Smooth muscle cell (in vitro differentiated cells): ENCODE measurements around the gene HNRNPDL. TPM values are rescaled to one million over a fixed set of nuclear protein-coding genes. Genes with fewer than 3 reads are reported as not detected.

Experiments used
- DNase-seq: peaks from one replicate; lab custom pipeline; 2025; ENCODE audit not compliant: unreplicated experiment; lab: John Stamatoyannopoulos, UW
- H2AFZ ChIP-seq: fragments of 200-600 bp; sonication (generic); 2 replicates; pipeline ENCODE4 v1.6.0; 2016; ENCODE audit warnings: antibody characterized with exemption, low read depth, mild to moderate bottlenecking
- H3F3A ChIP-seq: fragments of 200-600 bp; sonication (generic); 2 replicates; pipeline ENCODE4 v1.6.0; 2017; ENCODE audit warnings: antibody characterized with exemption, low read depth
- H3K27ac ChIP-seq: fragments of 200-600 bp; sonication (generic); 2 replicates; pipeline ENCODE4 v1.5.1; 2016; ENCODE audit warnings: low read depth, mild to moderate bottlenecking
- H3K27me3 ChIP-seq: fragments of 200-600 bp; sonication (generic); 2 replicates; pipeline ENCODE4 v1.6.1; 2016; ENCODE audit warnings: low read depth, mild to moderate bottlenecking
- H3K36me3 ChIP-seq: fragments of 200-600 bp; sonication (generic); 2 replicates; pipeline ENCODE4 v1.5.1; 2016; ENCODE audit warnings: low read depth
- H3K4me1 ChIP-seq: fragments of 200-600 bp; sonication (generic); 2 replicates; pipeline ENCODE4 v1.5.1; 2016; ENCODE audit warnings: low read depth
- H3K4me2 ChIP-seq: fragments of 200-600 bp; sonication (generic); 2 replicates; pipeline ENCODE4 v1.6.0; 2016; ENCODE audit warnings: mild to moderate bottlenecking
- H3K4me3 ChIP-seq: fragments of 200-600 bp; sonication (generic); 2 replicates; pipeline ENCODE4 v1.5.1; 2016; ENCODE audit warnings: mild to moderate bottlenecking
- H3K79me2 ChIP-seq: fragments of 200-600 bp; sonication (generic); 2 replicates; pipeline ENCODE4 v1.6.0; 2016; ENCODE audit warnings: low read depth, mild to moderate bottlenecking
- H3K9ac ChIP-seq: fragments of 200-600 bp; sonication (generic); 2 replicates; pipeline ENCODE4 v1.6.0; 2016; ENCODE audit warnings: low read depth
- H3K9me3 ChIP-seq: fragments of 200-600 bp; sonication (generic); replicated peaks from 2 replicates; pipeline ENCODE4 v1.5.1; 2016; ENCODE audit warnings: low read depth
- H4K20me1 ChIP-seq: fragments of 200-600 bp; sonication (generic); 2 replicates; pipeline ENCODE4 v1.6.0; 2016; ENCODE audit warnings: low read depth
- CTCF ChIP-seq: fragments of 200-600 bp; sonication (generic); IDR thresholded peaks from 2 replicates; pipeline ENCODE4 v1.5.1; 2017; ENCODE audit warnings: borderline replicate concordance, mild to moderate bottlenecking, antibody characterized with exemption; ENCODE audit not compliant: insufficient read depth, poor library complexity, severe bottlenecking
- WGBS: methylation state at CpG from one replicate; pipeline ENCODE4 v1.1.7; 2016; ENCODE audit warnings: low lambda C conversion rate; 5-methylcytosine and 5-hydroxymethylcytosine counted together
- polyA plus RNA-seq: library from polyadenylated mRNA; unstranded; fragments of >200 nt; fragmentation: Nextera tagmentation; extraction: Ambion mirVana; gene quantifications from 2 replicates; pipeline ENCODE4 v1.2.1, GENCODE V29; 2016
- total RNA-seq: library from RNA; depleted of rRNA; stranded (reverse); fragments of >200 nt; gene quantifications from 2 replicates; pipeline ENCODE4 v1.2.3, GENCODE V29; 2014

The HNRNPDL gene
- total and polyA plus RNA-seq, 2 experiments from 2014 or later: 144 to 283 TPM

- Histone ChIP-seq H3K9me3 (no peaks in the 10 kb centered on the region), H3K27me3 (no peaks in the 10 kb centered on the region), H3K36me3 (no peaks in the 10 kb centered on the region), H3K4me1 (peaks cover 3% of the 10 kb centered on the region), H3K4me2 (no peak overlapping the region), H3K27ac (no peak overlapping the region), H3K9ac (no peak overlapping the region), H3F3A (no peaks in the 10 kb centered on the region), H3K4me3 (no peak overlapping the region), H3K79me2 (peaks cover 12% of the 10 kb centered on the region), H4K20me1 (peaks cover 12% of the 10 kb centered on the region), H2AFZ (no peak overlapping the region)
- 86% methylated on average over 9 of the region's 9 CpGs for WGBS
- no peak for TF ChIP-seq CTCF
- DNase-seq: no peak
Measured at GRCh38 chr4:82380344-82380743, 49.9 kb downstream of the HNRNPDL start.

DNA sequence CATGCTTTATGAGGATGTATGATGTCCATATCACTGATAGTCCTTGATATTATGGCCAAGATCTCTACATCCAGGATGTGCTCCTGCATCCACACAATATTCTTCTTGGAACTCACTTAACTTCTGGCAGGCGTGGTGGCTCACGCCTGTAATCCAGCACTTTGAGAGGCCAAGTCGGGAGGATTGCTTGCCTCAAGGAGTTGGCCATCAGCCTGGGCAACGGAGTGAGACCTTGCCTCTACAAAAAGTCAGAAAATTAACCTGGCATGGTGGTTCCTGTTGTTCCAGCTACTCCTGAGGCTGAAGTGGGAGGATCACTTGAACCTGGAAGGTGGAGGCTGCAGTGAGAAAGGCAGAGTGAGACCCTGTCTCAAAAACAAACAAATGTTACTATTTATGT lies 54.2 kb downstream of the HNRNPDL start:
- WGBS: 92% methylated on average over 4 of the region's 4 CpGs
- peaks cover 3% of the 10 kb centered on the region for H3F3A ChIP-seq
- H3K4me1 ChIP-seq: peaks cover 8% of the 10 kb centered on the region
- peaks cover 33% of the 10 kb centered on the region for H4K20me1 ChIP-seq
- H3K4me3 ChIP-seq: peak overlapping the region; percentile 99
- H3K9me3 ChIP-seq: no peaks in the 10 kb centered on the region
- H3K27ac ChIP-seq: no peak overlapping the region
- H2AFZ ChIP-seq: no peak overlapping the region
- peaks cover 43% of the 10 kb centered on the region for H3K79me2 ChIP-seq
- no peak overlapping the region for H3K4me2 ChIP-seq
- DNase-seq: no peak
- no peaks in the 10 kb centered on the region for H3K36me3 ChIP-seq
- no peak for TF ChIP-seq CTCF
- H3K9ac ChIP-seq: no peak overlapping the region
- no peaks in the 10 kb centered on the region for H3K27me3 ChIP-seq

DNA sequence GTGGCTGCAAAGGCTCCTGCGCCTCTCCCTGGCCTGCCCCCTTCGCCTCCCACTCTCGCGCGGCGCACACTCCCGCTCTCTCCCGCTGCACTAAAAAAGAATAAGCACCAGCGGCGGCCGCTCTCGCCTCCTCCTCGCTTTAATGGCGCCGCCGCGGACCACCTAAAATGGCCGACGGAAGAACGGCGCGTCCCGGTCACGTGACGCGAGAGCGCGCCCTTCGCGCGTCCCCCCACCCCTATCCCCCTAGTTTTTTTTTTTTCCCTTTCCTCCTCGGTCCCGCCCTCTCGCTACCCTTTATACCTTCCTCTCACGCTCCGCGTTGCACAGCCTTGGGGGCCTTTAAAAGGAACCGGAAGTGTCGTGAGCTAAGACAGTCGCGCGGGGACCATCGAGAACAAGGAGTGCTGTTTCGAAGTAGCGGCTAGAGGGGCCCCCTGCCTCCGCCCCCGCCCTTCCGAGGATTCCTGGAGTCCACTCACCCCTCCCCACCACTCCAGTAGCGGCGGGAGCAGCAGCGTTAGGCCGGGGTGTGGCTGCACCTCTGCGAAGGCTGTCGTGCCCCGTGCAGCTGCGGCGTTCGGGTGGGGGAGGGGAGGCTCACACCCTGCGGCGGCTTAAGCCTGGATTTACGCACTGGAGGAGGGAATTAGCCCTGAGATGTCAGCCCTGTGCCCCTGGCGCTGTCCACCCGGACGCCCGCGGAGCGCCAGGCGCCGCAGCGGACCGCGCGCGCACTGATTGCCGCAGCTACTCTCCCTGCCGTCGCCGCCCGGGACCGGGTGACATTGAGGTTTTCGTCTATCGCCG lies 56.2 kb downstream of the HNRNPDL start, which contains the start of gene HNRNPD:
Gene HNRNPD, minus strand, starts transcription at position 176 of the 810 bp plus-strand sequence. CDS start 313 bp downstream, outside the sequence.
- Histone ChIP-seq H3K27ac (peak within 1 kb of the TSS; percentile 98), H2AFZ (peak within 1 kb of the TSS; percentile 85), H3K9ac (peak within 1 kb of the TSS; percentile 98), H3K4me2 (peak within 1 kb of the TSS; percentile 98), H3K27me3 (no peaks in the 10 kb centered on the region), H3K4me1 (peaks cover 28% of the 10 kb centered on the region), H3F3A (peaks cover 3% of the 10 kb centered on the region), H3K4me3 (peak within 1 kb of the TSS; percentile 99), H3K36me3 (no peaks in the 10 kb centered on the region), H3K79me2 (peaks cover 64% of the 10 kb centered on the region), H4K20me1 (peaks cover 54% of the 10 kb centered on the region), H3K9me3 (no peaks in the 10 kb centered on the region)
- WGBS: under 1% methylated on average over 83 of the region's 83 CpGs
- DNase-seq: peak; percentile 89
- no peak for TF ChIP-seq CTCF
